ENCODE results near the gene SPOCK1.

The SPOCK1 gene

DNA sequence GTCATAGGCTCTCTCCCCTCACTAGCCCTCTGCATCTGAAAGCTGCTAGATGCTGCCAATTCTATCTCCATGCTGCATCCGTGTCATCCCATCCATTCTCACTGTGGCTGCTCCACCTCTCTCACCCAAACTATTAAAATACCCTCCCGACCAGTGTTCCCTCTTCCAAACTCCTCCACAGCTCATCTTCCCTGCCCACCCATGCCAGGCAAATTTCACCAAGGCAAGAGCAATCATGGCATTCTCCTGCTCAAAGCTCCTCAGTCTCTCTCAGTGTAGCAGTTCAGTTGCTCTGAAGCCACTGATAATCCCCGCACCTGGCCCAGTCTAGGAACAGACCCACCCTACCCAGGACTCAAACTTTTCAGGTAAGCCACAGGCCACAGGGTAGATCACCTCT is 48.4 kb downstream of the SPOCK1 start:
- Histone ChIP-seq H3K9me3 (ENCODE audit: control insufficient read depth in 1 of 2, low read length in 2 of 2) (no peaks in the 10 kb centered on the region), H3K4me3 (ENCODE audit: low read depth in 1 of 2, low read length in 2 of 2) (no peak overlapping the region), H3K27me3 (ENCODE audit: control insufficient read depth in 1 of 2, insufficient read depth in 2 of 2, low read length in 2 of 2) (no peaks in the 10 kb centered on the region), H3K36me3 (ENCODE audit: control insufficient read depth in 1 of 2, insufficient read depth in 2 of 2, low read length in 2 of 2) (no peaks in the 10 kb centered on the region), H3K27ac (ENCODE audit: low read depth, low read length) (no peak overlapping the region), H3K4me1 (ENCODE audit: control insufficient read depth in 1 of 2, insufficient read depth in 2 of 2, low read length in 2 of 2) (no peaks in the 10 kb centered on the region), H3K9ac (ENCODE audit: low read depth in 1 of 2, low read length in 2 of 2) (no peak overlapping the region)

DNA sequence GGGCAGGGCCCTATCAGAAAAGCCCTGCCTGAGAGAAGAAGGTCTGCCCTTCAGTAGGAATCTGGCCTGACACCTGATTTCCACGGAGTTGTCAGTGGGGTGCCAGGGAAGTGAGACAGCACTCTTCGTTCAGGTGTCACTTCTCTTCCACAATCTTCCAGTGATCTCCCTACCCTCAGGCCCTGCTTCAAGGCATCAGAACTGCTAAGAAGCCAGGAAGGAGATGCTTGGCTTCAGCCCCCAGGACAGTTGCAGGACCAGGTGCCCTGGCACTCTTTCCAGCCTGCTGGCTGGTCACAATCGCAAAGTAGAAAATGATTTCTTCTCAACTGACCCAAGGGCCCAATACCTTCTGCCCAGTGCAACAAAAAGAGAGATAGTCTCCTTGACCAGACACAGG is 50.3 kb downstream of the SPOCK1 start:
- Histone ChIP-seq H3K27ac (ENCODE audit: low read depth, low read length) (no peak overlapping the region), H3K27me3 (ENCODE audit: control insufficient read depth in 1 of 2, insufficient read depth in 2 of 2, low read length in 2 of 2) (no peaks in the 10 kb centered on the region), H3K9me3 (ENCODE audit: control insufficient read depth in 1 of 2, low read length in 2 of 2) (no peaks in the 10 kb centered on the region), H3K9ac (ENCODE audit: low read depth in 1 of 2, low read length in 2 of 2) (no peak overlapping the region), H3K36me3 (ENCODE audit: control insufficient read depth in 1 of 2, insufficient read depth in 2 of 2, low read length in 2 of 2) (no peaks in the 10 kb centered on the region), H3K4me3 (ENCODE audit: low read depth in 1 of 2, low read length in 2 of 2) (no peak overlapping the region), H3K4me1 (ENCODE audit: control insufficient read depth in 1 of 2, insufficient read depth in 2 of 2, low read length in 2 of 2) (no peaks in the 10 kb centered on the region)

- H3K9me3 ChIP-seq (ENCODE audit: control insufficient read depth in 1 of 2, low read length in 2 of 2) = no peaks in the 10 kb centered on the region
Observed at GRCh38 chr5:137446615-137447014, 52.5 kb downstream of the SPOCK1 start.

GRCh38 chr5:137446151-137446550 is 53.0 kb downstream of the SPOCK1 start:
- H3K4me1 ChIP-seq (ENCODE audit: control insufficient read depth in 1 of 2, insufficient read depth in 2 of 2, low read length in 2 of 2) = no peaks in the 10 kb centered on the region
- H3K9me3 ChIP-seq (ENCODE audit: control insufficient read depth in 1 of 2, low read length in 2 of 2) = no peaks in the 10 kb centered on the region
- no peak overlapping the region for H3K4me3 ChIP-seq (ENCODE audit: low read depth in 1 of 2, low read length in 2 of 2)
- no peak overlapping the region for H3K27ac ChIP-seq (ENCODE audit: low read depth, low read length)
- no peaks in the 10 kb centered on the region for H3K36me3 ChIP-seq (ENCODE audit: control insufficient read depth in 1 of 2, insufficient read depth in 2 of 2, low read length in 2 of 2)
- H3K27me3 ChIP-seq (ENCODE audit: control insufficient read depth in 1 of 2, insufficient read depth in 2 of 2, low read length in 2 of 2) = no peaks in the 10 kb centered on the region
- H3K9ac ChIP-seq (ENCODE audit: low read depth in 1 of 2, low read length in 2 of 2) = no peak overlapping the region

More at GRCh38 chr5:137446615-137447014, 52.5 kb downstream of the SPOCK1 start:
- no peaks in the 10 kb centered on the region for H3K36me3 ChIP-seq (ENCODE audit: control insufficient read depth in 1 of 2, insufficient read depth in 2 of 2, low read length in 2 of 2)
- H3K4me1 ChIP-seq (ENCODE audit: control insufficient read depth in 1 of 2, insufficient read depth in 2 of 2, low read length in 2 of 2) = no peaks in the 10 kb centered on the region
- H3K9ac ChIP-seq (ENCODE audit: low read depth in 1 of 2, low read length in 2 of 2) = no peak overlapping the region
- no peak overlapping the region for H3K4me3 ChIP-seq (ENCODE audit: low read depth in 1 of 2, low read length in 2 of 2)
- H3K27ac ChIP-seq (ENCODE audit: low read depth, low read length) = no peak overlapping the region
- H3K27me3 ChIP-seq (ENCODE audit: control insufficient read depth in 1 of 2, insufficient read depth in 2 of 2, low read length in 2 of 2) = no peaks in the 10 kb centered on the region

DNA sequence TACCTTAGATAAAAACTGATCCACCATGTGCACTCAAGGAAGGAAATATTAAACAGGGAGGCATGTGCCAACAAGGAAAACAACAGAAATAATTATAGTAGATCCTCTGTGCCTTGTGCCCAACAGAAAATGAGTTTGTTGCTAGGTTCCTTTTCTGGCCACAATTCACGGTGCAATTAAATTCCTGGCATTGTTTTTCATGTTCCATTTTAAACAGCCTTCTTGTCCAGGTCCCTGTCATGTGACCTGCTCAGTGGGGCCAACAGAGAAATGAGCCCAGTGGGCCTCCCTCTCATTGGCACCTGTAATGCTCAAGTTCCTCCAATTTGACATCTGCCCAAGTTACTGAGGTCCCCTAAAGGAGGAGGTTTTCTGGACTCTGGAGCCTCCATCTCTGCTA is 56.5 kb downstream of the SPOCK1 start:
- Histone ChIP-seq H3K36me3 (ENCODE audit: control insufficient read depth in 1 of 2, insufficient read depth in 2 of 2, low read length in 2 of 2) (no peaks in the 10 kb centered on the region), H3K9me3 (ENCODE audit: control insufficient read depth in 1 of 2, low read length in 2 of 2) (no peaks in the 10 kb centered on the region), H3K4me1 (ENCODE audit: control insufficient read depth in 1 of 2, insufficient read depth in 2 of 2, low read length in 2 of 2) (no peaks in the 10 kb centered on the region), H3K27me3 (ENCODE audit: control insufficient read depth in 1 of 2, insufficient read depth in 2 of 2, low read length in 2 of 2) (no peaks in the 10 kb centered on the region), H3K4me3 (ENCODE audit: low read depth in 1 of 2, low read length in 2 of 2) (no peak overlapping the region), H3K9ac (ENCODE audit: low read depth in 1 of 2, low read length in 2 of 2) (no peak overlapping the region), H3K27ac (ENCODE audit: low read depth, low read length) (no peak overlapping the region)

- Histone ChIP-seq H3K9ac (ENCODE audit: low read depth in 1 of 2, low read length in 2 of 2) (no peak overlapping the region), H3K4me1 (ENCODE audit: control insufficient read depth in 1 of 2, insufficient read depth in 2 of 2, low read length in 2 of 2) (no peaks in the 10 kb centered on the region), H3K36me3 (ENCODE audit: control insufficient read depth in 1 of 2, insufficient read depth in 2 of 2, low read length in 2 of 2) (no peaks in the 10 kb centered on the region), H3K27ac (ENCODE audit: low read depth, low read length) (no peak overlapping the region), H3K9me3 (ENCODE audit: control insufficient read depth in 1 of 2, low read length in 2 of 2) (no peaks in the 10 kb centered on the region), H3K27me3 (ENCODE audit: control insufficient read depth in 1 of 2, insufficient read depth in 2 of 2, low read length in 2 of 2) (no peaks in the 10 kb centered on the region), H3K4me3 (ENCODE audit: low read depth in 1 of 2, low read length in 2 of 2) (no peak overlapping the region)
Observed at GRCh38 chr5:137441476-137441875, 57.6 kb downstream of the SPOCK1 start.

- no peaks in the 10 kb centered on the region for H3K36me3 ChIP-seq (ENCODE audit: control insufficient read depth in 1 of 2, insufficient read depth in 2 of 2, low read length in 2 of 2)
- no peaks in the 10 kb centered on the region for H3K27me3 ChIP-seq (ENCODE audit: control insufficient read depth in 1 of 2, insufficient read depth in 2 of 2, low read length in 2 of 2)
Observed at GRCh38 chr5:137440795-137441194, 58.3 kb downstream of the SPOCK1 start.

GRCh38 chr5:137439645-137440044 is 59.5 kb downstream of the SPOCK1 start:
- Histone ChIP-seq H3K4me1 (ENCODE audit: control insufficient read depth in 1 of 2, insufficient read depth in 2 of 2, low read length in 2 of 2) (no peaks in the 10 kb centered on the region), H3K4me3 (ENCODE audit: low read depth in 1 of 2, low read length in 2 of 2) (no peak overlapping the region), H3K9me3 (ENCODE audit: control insufficient read depth in 1 of 2, low read length in 2 of 2) (no peaks in the 10 kb centered on the region), H3K36me3 (ENCODE audit: control insufficient read depth in 1 of 2, insufficient read depth in 2 of 2, low read length in 2 of 2) (no peaks in the 10 kb centered on the region), H3K27ac (ENCODE audit: low read depth, low read length) (no peak overlapping the region), H3K27me3 (ENCODE audit: control insufficient read depth in 1 of 2, insufficient read depth in 2 of 2, low read length in 2 of 2) (no peaks in the 10 kb centered on the region), H3K9ac (ENCODE audit: low read depth in 1 of 2, low read length in 2 of 2) (no peak overlapping the region)

More at GRCh38 chr5:137440795-137441194, 58.3 kb downstream of the SPOCK1 start:
- Histone ChIP-seq H3K4me3 (ENCODE audit: low read depth in 1 of 2, low read length in 2 of 2) (no peak overlapping the region), H3K9me3 (ENCODE audit: control insufficient read depth in 1 of 2, low read length in 2 of 2) (no peaks in the 10 kb centered on the region), H3K27ac (ENCODE audit: low read depth, low read length) (no peak overlapping the region), H3K9ac (ENCODE audit: low read depth in 1 of 2, low read length in 2 of 2) (no peak overlapping the region), H3K4me1 (ENCODE audit: control insufficient read depth in 1 of 2, insufficient read depth in 2 of 2, low read length in 2 of 2) (no peaks in the 10 kb centered on the region)

DNA sequence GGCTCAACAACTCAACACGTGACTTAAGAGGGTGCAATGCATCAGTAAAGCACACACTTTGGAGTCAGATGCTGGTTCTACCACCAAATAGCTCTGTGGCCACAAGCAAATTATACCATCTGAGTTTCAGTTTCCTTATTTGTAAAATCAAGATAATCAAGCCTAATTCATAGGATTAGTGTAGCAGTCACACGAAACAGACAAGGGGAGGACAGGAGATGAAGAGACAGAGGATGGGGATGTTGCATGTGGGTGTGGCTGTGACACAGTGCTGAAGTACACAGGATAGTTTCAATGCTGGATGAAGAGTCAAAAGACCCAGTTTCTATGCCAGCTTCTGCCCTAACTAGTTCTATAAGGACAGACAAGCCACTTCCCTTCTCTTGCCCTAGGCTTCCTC is 60.2 kb downstream of the SPOCK1 start:
- no peaks in the 10 kb centered on the region for H3K9me3 ChIP-seq (ENCODE audit: control insufficient read depth in 1 of 2, low read length in 2 of 2)
- no peak overlapping the region for H3K9ac ChIP-seq (ENCODE audit: low read depth in 1 of 2, low read length in 2 of 2)
- H3K36me3 ChIP-seq (ENCODE audit: control insufficient read depth in 1 of 2, insufficient read depth in 2 of 2, low read length in 2 of 2) = no peaks in the 10 kb centered on the region
- no peak overlapping the region for H3K4me3 ChIP-seq (ENCODE audit: low read depth in 1 of 2, low read length in 2 of 2)
- H3K27me3 ChIP-seq (ENCODE audit: control insufficient read depth in 1 of 2, insufficient read depth in 2 of 2, low read length in 2 of 2) = no peaks in the 10 kb centered on the region
- no peak overlapping the region for H3K27ac ChIP-seq (ENCODE audit: low read depth, low read length)
- no peaks in the 10 kb centered on the region for H3K4me1 ChIP-seq (ENCODE audit: control insufficient read depth in 1 of 2, insufficient read depth in 2 of 2, low read length in 2 of 2)

- Histone ChIP-seq H3K27ac (ENCODE audit: low read depth, low read length) (no peak overlapping the region), H3K36me3 (ENCODE audit: control insufficient read depth in 1 of 2, insufficient read depth in 2 of 2, low read length in 2 of 2) (no peaks in the 10 kb centered on the region), H3K4me1 (ENCODE audit: control insufficient read depth in 1 of 2, insufficient read depth in 2 of 2, low read length in 2 of 2) (no peaks in the 10 kb centered on the region), H3K9me3 (ENCODE audit: control insufficient read depth in 1 of 2, low read length in 2 of 2) (no peaks in the 10 kb centered on the region), H3K9ac (ENCODE audit: low read depth in 1 of 2, low read length in 2 of 2) (no peak overlapping the region), H3K4me3 (ENCODE audit: low read depth in 1 of 2, low read length in 2 of 2) (no peak overlapping the region), H3K27me3 (ENCODE audit: control insufficient read depth in 1 of 2, insufficient read depth in 2 of 2, low read length in 2 of 2) (no peaks in the 10 kb centered on the region)
Observed at GRCh38 chr5:137437774-137438173, 61.4 kb downstream of the SPOCK1 start.

- no peaks in the 10 kb centered on the region for H3K36me3 ChIP-seq (ENCODE audit: control insufficient read depth in 1 of 2, insufficient read depth in 2 of 2, low read length in 2 of 2)
Observed at GRCh38 chr5:137433539-137433938, 65.6 kb downstream of the SPOCK1 start.

More at GRCh38 chr5:137433539-137433938, 65.6 kb downstream of the SPOCK1 start:
- H3K9ac ChIP-seq (ENCODE audit: low read depth in 1 of 2, low read length in 2 of 2) = no peak overlapping the region
- no peaks in the 10 kb centered on the region for H3K27me3 ChIP-seq (ENCODE audit: control insufficient read depth in 1 of 2, insufficient read depth in 2 of 2, low read length in 2 of 2)
- no peak overlapping the region for H3K27ac ChIP-seq (ENCODE audit: low read depth, low read length)
- no peaks in the 10 kb centered on the region for H3K4me1 ChIP-seq (ENCODE audit: control insufficient read depth in 1 of 2, insufficient read depth in 2 of 2, low read length in 2 of 2)
- no peaks in the 10 kb centered on the region for H3K9me3 ChIP-seq (ENCODE audit: control insufficient read depth in 1 of 2, low read length in 2 of 2)
- no peak overlapping the region for H3K4me3 ChIP-seq (ENCODE audit: low read depth in 1 of 2, low read length in 2 of 2)

All from duodenal mucosa (tissue), 2 donors.